ENCODE data around the gene CDH8. TPM values are rescaled to one million over a fixed set of nuclear protein-coding genes. Genes with fewer than 3 reads are reported as not detected.
A peak's percentile ranks its signal among the peaks of the same experiment; 100 is the strongest.
"Not testable (repeated sequence)": the region's sequence is repeated elsewhere in the genome, so short reads cannot be mapped to it uniquely, and the experiment has no call there.

Gene CDH8
- total and polyA plus RNA-seq, 4 donors, result 28.5 to 70.7 (median 47.7) TPM

DNA sequence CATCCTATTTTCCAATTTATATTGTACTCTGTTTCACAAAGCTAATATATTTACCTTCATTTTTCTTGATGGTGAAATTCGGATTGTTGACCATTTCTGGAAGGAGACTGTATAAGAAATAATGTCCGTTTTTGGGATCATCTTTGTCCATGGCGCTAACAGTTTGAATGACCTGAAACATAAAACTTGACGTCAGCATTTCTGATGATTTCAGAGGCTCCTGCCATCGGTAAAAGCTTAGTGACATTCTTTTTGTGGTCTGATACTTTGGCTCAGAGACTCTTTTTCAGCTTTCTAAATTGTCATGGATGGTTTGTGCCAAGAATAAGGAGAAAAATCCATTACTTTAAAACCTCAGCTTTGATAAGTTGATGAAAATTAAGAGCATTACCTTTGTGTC lies 322.5 kb downstream of the CDH8 start:
- Histone ChIP-seq H3K27me3 (ENCODE audit: control insufficient read depth, insufficient read depth, low read length) (no peaks in the 10 kb centered on the region), H3K9me3 (ENCODE audit: control insufficient read depth, insufficient read depth, low read length) (no peaks in the 10 kb centered on the region), H3K36me3 (ENCODE audit: control insufficient read depth, insufficient read depth, low read length) (no peaks in the 10 kb centered on the region), H3K27ac (ENCODE audit: low read depth, low read length) (no peak overlapping the region), H3K4me1 (ENCODE audit: control insufficient read depth, insufficient read depth, low read length) (no peaks in the 10 kb centered on the region), H3K4me3 (ENCODE audit: low read depth, low read length) (no peak overlapping the region)
- WGBS (ENCODE audit: insufficient coverage), result 87% methylated on average over 4 of the region's 5 CpGs
- no peak for DNase-seq (ENCODE audit: low read depth in 4 of 6, low spot score in 6 of 6)

DNA sequence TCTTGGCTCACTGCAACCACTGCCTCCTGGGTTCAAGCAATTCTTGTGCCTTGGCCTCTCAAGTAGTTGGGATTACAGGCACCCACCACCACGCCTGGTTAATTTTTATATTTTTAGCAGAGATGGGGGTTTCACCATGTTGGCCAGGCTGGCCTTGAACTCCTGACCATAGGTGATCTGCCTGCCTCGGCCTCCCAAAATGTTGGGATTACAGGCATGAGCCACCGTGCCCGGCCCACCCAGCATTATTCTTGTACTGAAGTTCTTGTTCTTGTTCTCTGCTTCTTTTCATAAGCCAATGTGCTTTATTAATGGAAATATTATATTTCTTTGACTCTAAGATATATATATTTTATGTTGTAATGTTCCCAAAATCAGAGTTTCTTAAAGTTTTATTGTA lies 336.6 kb downstream of the CDH8 start:
- H3K4me1 ChIP-seq (ENCODE audit: control insufficient read depth, insufficient read depth, low read length); H3K9me3 ChIP-seq (ENCODE audit: control insufficient read depth, insufficient read depth, low read length); H3K27me3 ChIP-seq (ENCODE audit: control insufficient read depth, insufficient read depth, low read length); DNase-seq (ENCODE audit: low read depth in 4 of 6, low spot score in 6 of 6); H3K36me3 ChIP-seq (ENCODE audit: control insufficient read depth, insufficient read depth, low read length); H3K27ac ChIP-seq (ENCODE audit: low read depth, low read length); H3K4me3 ChIP-seq (ENCODE audit: low read depth, low read length): not testable (repeated sequence)
- WGBS (ENCODE audit: insufficient coverage), result 100% methylated on average over 1 of the region's 4 CpGs

DNA sequence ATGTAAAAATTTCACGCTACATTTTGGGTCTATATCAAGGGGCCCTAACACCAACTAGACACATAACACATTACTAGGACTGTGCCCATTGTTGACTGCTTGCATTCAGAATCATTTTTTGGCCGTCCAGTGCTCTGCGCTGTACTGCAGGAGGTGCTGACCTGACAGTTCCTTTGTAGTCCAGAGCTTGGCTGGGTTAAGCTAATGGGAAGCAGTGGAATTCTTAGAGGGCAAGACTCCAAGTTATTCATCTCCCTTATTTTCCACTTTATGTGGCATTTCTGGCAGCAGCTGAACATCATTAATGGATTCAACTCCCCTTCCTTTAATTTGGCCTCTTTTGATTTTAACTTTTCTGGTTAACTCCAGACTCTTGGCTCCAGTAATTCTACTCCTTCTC lies 351.7 kb downstream of the CDH8 start:
- 59% methylated on average over 2 of the region's 3 CpGs for WGBS (ENCODE audit: insufficient coverage)
- no peaks in the 10 kb centered on the region for H3K4me1 ChIP-seq (ENCODE audit: control insufficient read depth, insufficient read depth, low read length)
- peak in 5 of 6 donors; percentile 7 to 71 (median 31) for DNase-seq (ENCODE audit: low read depth in 4 of 6, low spot score in 6 of 6)

DNA sequence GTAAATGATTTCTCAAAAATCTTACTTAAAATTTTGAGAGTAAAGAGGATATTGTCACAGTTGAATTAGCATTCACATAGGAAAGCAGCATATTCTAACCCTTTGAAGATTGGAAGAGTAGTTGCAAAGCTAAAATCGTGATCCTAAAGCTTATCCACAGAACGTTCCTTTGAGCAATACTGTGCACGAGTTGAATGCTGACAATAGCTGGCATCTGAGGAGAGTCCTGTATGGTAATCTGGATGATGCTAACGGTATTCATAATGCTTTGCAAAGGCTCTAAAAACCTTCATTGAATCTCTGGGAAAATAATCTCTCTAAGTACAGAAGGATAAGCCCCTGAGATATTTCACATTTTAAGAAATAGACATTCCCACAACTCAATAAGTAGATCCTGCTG lies 354.6 kb downstream of the CDH8 start:
- peak in 3 of 6 donors; percentile 3 to 37 (median 17) for DNase-seq (ENCODE audit: low read depth in 4 of 6, low spot score in 6 of 6)
- no peak overlapping the region for H3K27ac ChIP-seq (ENCODE audit: low read depth, low read length)
- no peak overlapping the region for H3K4me3 ChIP-seq (ENCODE audit: low read depth, low read length)
- no peaks in the 10 kb centered on the region for H3K4me1 ChIP-seq (ENCODE audit: control insufficient read depth, insufficient read depth, low read length)
- no CpG with 5 or more reads among the region's 4 CpGs for WGBS (ENCODE audit: insufficient coverage)
- H3K9me3 ChIP-seq (ENCODE audit: control insufficient read depth, insufficient read depth, low read length), result no peaks in the 10 kb centered on the region
- no peaks in the 10 kb centered on the region for H3K36me3 ChIP-seq (ENCODE audit: control insufficient read depth, insufficient read depth, low read length)
- no peaks in the 10 kb centered on the region for H3K27me3 ChIP-seq (ENCODE audit: control insufficient read depth, insufficient read depth, low read length)

More for the DNA sequence above, 351.7 kb downstream of the CDH8 start:
- Histone ChIP-seq H3K4me3 (ENCODE audit: low read depth, low read length) (no peak overlapping the region), H3K9me3 (ENCODE audit: control insufficient read depth, insufficient read depth, low read length) (no peaks in the 10 kb centered on the region), H3K36me3 (ENCODE audit: control insufficient read depth, insufficient read depth, low read length) (no peaks in the 10 kb centered on the region), H3K27ac (ENCODE audit: low read depth, low read length) (no peak overlapping the region), H3K27me3 (ENCODE audit: control insufficient read depth, insufficient read depth, low read length) (no peaks in the 10 kb centered on the region)

DNA sequence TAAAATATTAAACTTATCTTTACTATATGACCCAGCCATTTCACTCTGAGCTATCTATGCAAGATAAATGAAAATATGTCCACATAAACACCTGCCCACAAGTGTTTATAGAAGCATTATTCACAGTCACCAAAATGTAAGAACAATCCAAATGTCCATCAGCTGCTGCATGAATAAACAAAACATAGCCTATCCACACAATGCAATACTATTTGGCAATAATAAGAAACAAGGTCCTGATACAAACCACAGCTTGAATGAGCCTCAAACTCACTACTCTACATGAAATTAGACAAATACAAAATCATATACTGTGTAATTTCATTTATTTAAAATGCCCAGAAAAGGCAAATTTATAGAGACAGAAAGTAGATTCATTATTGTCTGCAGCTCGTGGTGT lies 355.1 kb downstream of the CDH8 start:
- Histone ChIP-seq H3K27ac (ENCODE audit: low read depth, low read length) (no peak overlapping the region), H3K4me3 (ENCODE audit: low read depth, low read length) (no peak overlapping the region), H3K4me1 (ENCODE audit: control insufficient read depth, insufficient read depth, low read length) (no peaks in the 10 kb centered on the region), H3K27me3 (ENCODE audit: control insufficient read depth, insufficient read depth, low read length) (no peaks in the 10 kb centered on the region), H3K9me3 (ENCODE audit: control insufficient read depth, insufficient read depth, low read length) (no peaks in the 10 kb centered on the region), H3K36me3 (ENCODE audit: control insufficient read depth, insufficient read depth, low read length) (no peaks in the 10 kb centered on the region)
- DNase-seq (ENCODE audit: low read depth in 4 of 6, low spot score in 6 of 6), result no peak
- 60% methylated on average over 1 of the region's 1 CpG for WGBS (ENCODE audit: insufficient coverage)

DNA sequence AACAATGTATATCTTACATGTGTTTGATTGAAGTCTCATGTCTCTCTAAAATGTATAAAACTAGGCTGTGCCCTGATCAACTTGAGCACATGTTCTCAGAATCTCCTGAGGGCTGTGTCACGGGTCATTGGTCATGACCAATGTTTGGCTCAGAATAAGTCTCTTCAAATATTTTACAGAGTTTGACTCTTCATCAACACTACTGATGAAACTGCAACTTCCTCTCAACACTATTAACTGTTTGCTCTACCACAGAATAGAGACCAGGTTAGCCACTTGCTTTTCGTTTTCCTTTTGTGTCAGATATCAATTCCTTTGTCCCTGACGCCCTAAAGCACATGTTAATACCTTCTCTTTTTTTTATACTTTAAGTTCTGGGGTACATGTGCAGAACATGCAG lies 358.1 kb downstream of the CDH8 start:
- Histone ChIP-seq H3K4me3 (ENCODE audit: low read depth, low read length) (no peak overlapping the region), H3K27ac (ENCODE audit: low read depth, low read length) (no peak overlapping the region), H3K9me3 (ENCODE audit: control insufficient read depth, insufficient read depth, low read length) (no peaks in the 10 kb centered on the region), H3K27me3 (ENCODE audit: control insufficient read depth, insufficient read depth, low read length) (no peaks in the 10 kb centered on the region), H3K4me1 (ENCODE audit: control insufficient read depth, insufficient read depth, low read length) (no peaks in the 10 kb centered on the region), H3K36me3 (ENCODE audit: control insufficient read depth, insufficient read depth, low read length) (no peaks in the 10 kb centered on the region)
- 94% methylated on average over 1 of the region's 3 CpGs for WGBS (ENCODE audit: insufficient coverage)
- DNase-seq (ENCODE audit: low read depth in 4 of 6, low spot score in 6 of 6), result no peak

DNA sequence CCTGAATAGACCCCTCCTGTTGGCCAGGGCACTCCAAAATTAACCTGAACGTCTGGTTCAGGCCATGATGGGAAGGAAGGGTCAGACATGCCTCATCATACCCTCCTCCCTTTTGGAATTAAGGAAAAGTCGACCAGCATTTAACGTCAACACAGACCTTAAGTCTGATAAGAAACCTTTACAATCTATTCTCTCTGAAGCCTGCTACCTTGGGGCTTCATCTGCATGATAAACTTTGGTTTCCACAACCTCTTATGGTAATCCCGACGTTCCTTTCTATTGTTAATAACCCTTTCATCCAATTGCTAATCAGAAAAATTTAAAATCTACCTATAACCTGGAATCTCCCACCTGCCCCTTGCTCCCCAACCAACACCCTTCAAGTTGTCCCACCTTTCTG lies 358.5 kb downstream of the CDH8 start:
- no peak overlapping the region for H3K4me3 ChIP-seq (ENCODE audit: low read depth, low read length)
- no peaks in the 10 kb centered on the region for H3K9me3 ChIP-seq (ENCODE audit: control insufficient read depth, insufficient read depth, low read length)
- no peaks in the 10 kb centered on the region for H3K36me3 ChIP-seq (ENCODE audit: control insufficient read depth, insufficient read depth, low read length)
- DNase-seq (ENCODE audit: low read depth in 4 of 6, low spot score in 6 of 6), result no peak
- H3K4me1 ChIP-seq (ENCODE audit: control insufficient read depth, insufficient read depth, low read length), result no peaks in the 10 kb centered on the region
- no peak overlapping the region for H3K27ac ChIP-seq (ENCODE audit: low read depth, low read length)
- 53% methylated on average over 5 of the region's 5 CpGs for WGBS (ENCODE audit: insufficient coverage)
- H3K27me3 ChIP-seq (ENCODE audit: control insufficient read depth, insufficient read depth, low read length), result no peaks in the 10 kb centered on the region

DNA sequence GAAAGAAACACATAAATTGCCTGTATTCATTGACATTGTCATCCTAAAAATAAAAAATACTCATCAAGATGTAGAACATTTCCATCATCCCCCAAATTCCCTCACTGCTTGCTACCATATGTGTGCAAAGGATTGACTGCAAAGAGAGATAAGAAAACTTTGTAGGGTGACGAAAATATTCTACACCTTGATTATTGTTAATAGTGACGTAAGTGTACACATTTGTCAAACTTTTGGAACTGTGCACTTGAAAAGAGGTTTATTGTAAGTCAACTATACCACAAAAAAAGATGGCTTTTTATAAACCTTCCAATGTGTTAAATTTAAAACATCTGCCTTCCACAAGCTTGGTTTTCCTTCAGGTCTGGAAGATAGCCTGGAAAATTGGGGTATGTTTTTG lies 359.5 kb downstream of the CDH8 start:
- no peak for DNase-seq (ENCODE audit: low read depth in 4 of 6, low spot score in 6 of 6)
- no peak overlapping the region for H3K4me3 ChIP-seq (ENCODE audit: low read depth, low read length)
- H3K9me3 ChIP-seq (ENCODE audit: control insufficient read depth, insufficient read depth, low read length), result no peaks in the 10 kb centered on the region
- no peaks in the 10 kb centered on the region for H3K4me1 ChIP-seq (ENCODE audit: control insufficient read depth, insufficient read depth, low read length)
- H3K27ac ChIP-seq (ENCODE audit: low read depth, low read length), result no peak overlapping the region
- H3K27me3 ChIP-seq (ENCODE audit: control insufficient read depth, insufficient read depth, low read length), result no peaks in the 10 kb centered on the region
- no peaks in the 10 kb centered on the region for H3K36me3 ChIP-seq (ENCODE audit: control insufficient read depth, insufficient read depth, low read length)
- WGBS (ENCODE audit: insufficient coverage), result no CpG with 5 or more reads among the region's 2 CpGs

DNA sequence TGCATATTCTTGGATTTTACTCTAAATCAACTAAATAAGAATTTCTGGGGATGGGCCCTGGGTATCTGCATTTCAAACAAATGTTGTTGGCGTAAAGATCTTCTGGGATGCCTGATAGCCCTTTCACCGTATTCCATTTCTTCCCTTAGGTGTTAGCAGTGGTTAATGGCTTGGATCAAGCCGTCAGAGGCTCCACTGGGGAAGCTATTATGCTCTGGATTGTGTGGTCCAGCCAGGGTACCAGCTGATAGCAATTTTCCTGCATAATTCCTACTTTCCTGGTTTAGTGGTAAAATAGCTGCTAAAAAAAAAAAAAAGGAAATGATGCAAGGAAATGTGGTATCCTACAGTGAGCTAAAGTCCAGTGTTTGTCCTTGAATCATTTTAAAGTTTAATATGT lies 365.1 kb downstream of the CDH8 start:
- no CpG with 5 or more reads among the region's 3 CpGs for WGBS (ENCODE audit: insufficient coverage)
- Histone ChIP-seq H3K4me1 (ENCODE audit: control insufficient read depth, insufficient read depth, low read length) (no peaks in the 10 kb centered on the region), H3K4me3 (ENCODE audit: low read depth, low read length) (no peak overlapping the region), H3K27ac (ENCODE audit: low read depth, low read length) (no peak overlapping the region), H3K9me3 (ENCODE audit: control insufficient read depth, insufficient read depth, low read length) (no peaks in the 10 kb centered on the region), H3K27me3 (ENCODE audit: control insufficient read depth, insufficient read depth, low read length) (no peaks in the 10 kb centered on the region), H3K36me3 (ENCODE audit: control insufficient read depth, insufficient read depth, low read length) (no peaks in the 10 kb centered on the region)
- peak in 1 of 6 donors; percentile 66 for DNase-seq (ENCODE audit: low read depth in 4 of 6, low spot score in 6 of 6)

DNA sequence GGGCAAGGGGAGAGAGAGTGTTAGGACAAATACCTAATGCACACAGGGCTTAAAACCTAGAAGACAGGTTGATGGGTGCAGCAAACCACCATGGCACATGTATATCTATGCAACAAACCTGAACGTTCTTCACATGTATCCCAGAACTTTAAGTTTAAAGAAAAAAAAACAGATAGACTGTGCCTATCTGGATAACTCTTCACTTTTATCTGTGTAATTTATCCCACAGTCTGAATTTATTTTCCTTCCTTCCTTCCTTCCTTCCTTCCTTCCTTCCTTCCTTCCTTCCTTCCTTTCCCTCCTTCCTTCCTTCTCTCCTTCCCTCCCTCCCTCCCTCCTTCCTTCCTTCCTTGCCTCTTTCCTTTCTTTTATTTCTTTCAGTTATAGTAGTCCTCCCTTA lies 370.7 kb downstream of the CDH8 start:
- WGBS (ENCODE audit: insufficient coverage), result no CpG with 5 or more reads among the region's 1 CpG

More for the DNA sequence above, 370.7 kb downstream of the CDH8 start:
- Histone ChIP-seq H3K27me3 (ENCODE audit: control insufficient read depth, insufficient read depth, low read length) (no peaks in the 10 kb centered on the region), H3K27ac (ENCODE audit: low read depth, low read length) (no peak overlapping the region), H3K36me3 (ENCODE audit: control insufficient read depth, insufficient read depth, low read length) (no peaks in the 10 kb centered on the region), H3K4me3 (ENCODE audit: low read depth, low read length) (no peak overlapping the region), H3K4me1 (ENCODE audit: control insufficient read depth, insufficient read depth, low read length) (no peaks in the 10 kb centered on the region), H3K9me3 (ENCODE audit: control insufficient read depth, insufficient read depth, low read length) (no peaks in the 10 kb centered on the region)
- no peak for DNase-seq (ENCODE audit: low read depth in 4 of 6, low spot score in 6 of 6)

Data from spinal cord (tissue), 10 donors.